Fibroblast of villous mesenchyme (primary cell): ENCODE measurements around the gene BRAP. TPM values are rescaled to one million over a fixed set of nuclear protein-coding genes. Genes with fewer than 3 reads are reported as not detected.

Source experiments
- DNase-seq: peaks from one replicate; pipeline ENCODE4 v3.0.0-alpha.2; 2010; ENCODE audit warnings: low read depth
- H3K4me3 ChIP-seq: 2 replicates; pipeline ENCODE4 v1.5.1; 2011; ENCODE audit warnings: low read depth, mild to moderate bottlenecking, low read length
- CTCF ChIP-seq: IDR thresholded peaks from 2 replicates; pipeline ENCODE4 v1.5.1; 2012; ENCODE audit warnings: low read depth, mild to moderate bottlenecking, low read length; ENCODE audit not compliant: insufficient read depth
- total RNA-seq: library from RNA; depleted of rRNA; stranded (reverse); fragments of >200 nt; gene quantifications from 2 replicates; pipeline ENCODE4 v1.2.3, GENCODE V29; 2012

The BRAP gene
- total RNA-seq, 1 donor, result 22.9 TPM

GRCh38 chr12:111650912-111651311 is 34.8 kb downstream of the BRAP start:
- no peak for DNase-seq
- no peak for TF ChIP-seq CTCF
- no peak overlapping the region for H3K4me3 ChIP-seq

- no peak overlapping the region for H3K4me3 ChIP-seq
- no peak for TF ChIP-seq CTCF
- peak; percentile 38 for DNase-seq
Measured at GRCh38 chr12:111645433-111645832, 40.3 kb downstream of the BRAP start.

GRCh38 chr12:111643427-111643826 is 42.3 kb downstream of the BRAP start:
- TF ChIP-seq CTCF, result no peak
- no peak overlapping the region for H3K4me3 ChIP-seq
- DNase-seq, result peak; percentile 96

GRCh38 chr12:111642681-111643426 is 42.9 kb downstream of the BRAP start:
- TF ChIP-seq CTCF, result peak; percentile 38
- peak; percentile 84 for DNase-seq

GRCh38 chr12:111640506-111640905 is 45.2 kb downstream of the BRAP start:
- DNase-seq, result no peak
- no peak for TF ChIP-seq CTCF
- H3K4me3 ChIP-seq, result no peak overlapping the region

More at GRCh38 chr12:111642681-111643426, 42.9 kb downstream of the BRAP start:
- H3K4me3 ChIP-seq, result no peak overlapping the region

GRCh38 chr12:111638556-111638955 is 47.2 kb downstream of the BRAP start:
- no peak for TF ChIP-seq CTCF
- H3K4me3 ChIP-seq, result no peak overlapping the region
- peak; percentile 43 for DNase-seq
